Activated gamma-delta T cell treated with anti-CD3 and anti-CD28 coated beads, Interleukin-2, amount 50 U/mL, for 16 hours (primary cell): Measurements from ENCODE around the gene CSNK1A1L.

Experiments used
- DNase-seq: peaks from one replicate; pipeline ENCODE4 v3.0.0-alpha.2; 2020; ENCODE audit warnings: low read depth

The CSNK1A1L gene

GRCh38 chr13:37105251-37105714, at the start of gene CSNK1A1L:
CSNK1A1L (minus strand) TSS chr13:37105664; CDS start chr13:37105256, 408 bp downstream.
- no peak for DNase-seq

- DNase-seq: no peak
Observed at GRCh38 chr13:37149380-37149779, 43.9 kb upstream of the CSNK1A1L start.

- DNase-seq: no peak
Observed at GRCh38 chr13:37148501-37148900, 43.0 kb upstream of the CSNK1A1L start.

- DNase-seq: no peak
Observed at GRCh38 chr13:37144661-37145060, 39.2 kb upstream of the CSNK1A1L start.

GRCh38 chr13:37143911-37144310, 38.4 kb upstream of the CSNK1A1L start:
- DNase-seq: no peak

- DNase-seq: no peak
Observed at GRCh38 chr13:37142877-37143276, 37.4 kb upstream of the CSNK1A1L start.

- no peak for DNase-seq
Observed at GRCh38 chr13:37141011-37141410, 35.5 kb upstream of the CSNK1A1L start.

- DNase-seq: no peak
Observed at GRCh38 chr13:37139356-37139755, 33.9 kb upstream of the CSNK1A1L start.

GRCh38 chr13:37138926-37139325, 33.5 kb upstream of the CSNK1A1L start:
- DNase-seq: no peak

- DNase-seq: no peak
Observed at GRCh38 chr13:37138169-37138568, 32.7 kb upstream of the CSNK1A1L start.

GRCh38 chr13:37136633-37137032, 31.2 kb upstream of the CSNK1A1L start:
- no peak for DNase-seq

- DNase-seq: no peak
Observed at GRCh38 chr13:37136187-37136586, 30.7 kb upstream of the CSNK1A1L start.

- DNase-seq: no peak
Observed at GRCh38 chr13:37134411-37135041, 29.1 kb upstream of the CSNK1A1L start.

- no peak for DNase-seq
Observed at GRCh38 chr13:37132211-37132610, 26.7 kb upstream of the CSNK1A1L start.

GRCh38 chr13:37131092-37131491, 25.6 kb upstream of the CSNK1A1L start:
- no peak for DNase-seq

- DNase-seq: no peak
Observed at GRCh38 chr13:37129866-37130265, 24.4 kb upstream of the CSNK1A1L start.

- DNase-seq: no peak
Observed at GRCh38 chr13:37127691-37128241, 22.3 kb upstream of the CSNK1A1L start.

- no peak for DNase-seq
Observed at GRCh38 chr13:37123337-37123736, 17.9 kb upstream of the CSNK1A1L start.

- no peak for DNase-seq
Observed at GRCh38 chr13:37118016-37118415, 12.6 kb upstream of the CSNK1A1L start.

- DNase-seq: no peak
Observed at GRCh38 chr13:37114250-37114649, 8.8 kb upstream of the CSNK1A1L start.

GRCh38 chr13:37113534-37113933, 8.1 kb upstream of the CSNK1A1L start:
- DNase-seq: no peak

GRCh38 chr13:37109051-37109678, 3.7 kb upstream of the CSNK1A1L start:
- DNase-seq: no peak

- DNase-seq: no peak
Observed at GRCh38 chr13:37107868-37108267, 2.4 kb upstream of the CSNK1A1L start.

GRCh38 chr13:37107456-37107855, 2.0 kb upstream of the CSNK1A1L start:
- DNase-seq: no peak
